ENCODE results near the gene VTN.

- TF ChIP-seq CTCF (conservative IDR thresholded peaks at IDR 0.05; ENCODE audit: low read length) (peak; percentile 91), EZH2phosphoT487 (IDR thresholded peaks at IDR 0.05; ENCODE audit: borderline replicate concordance, low read depth, low read length) (no peak)
These were observed 46.7 kb upstream of the VTN start for GRCh38 chr17:28416703-28417311.
